ENCODE data around the gene TMEM184B. TPM values are rescaled to one million over a fixed set of nuclear protein-coding genes. Genes with fewer than 3 reads are reported as not detected.

TMEM184B gene
- total RNA-seq, 4 donors from 2014 or later: 39.1 to 56.1 (median 51.4) TPM

GRCh38 chr22:38220653-38221386 is 52.0 kb downstream of the TMEM184B start:
- Histone ChIP-seq H3K27me3 (no peaks in the 10 kb centered on the region), H3K36me3 (peaks cover 0 to 41% (median 0%) of the 10 kb centered on the region in 3 donors), H3K4me1 (peaks cover 4 to 22% (median 5%) of the 10 kb centered on the region in 4 donors), H3K27ac (peak overlapping the region in 1 of 4 donors; percentile 77), H3K4me3 (no peak overlapping the region), H3K9me3 (no peaks in the 10 kb centered on the region)
- TF ChIP-seq POLR2A (IDR thresholded peaks at IDR 0.05): no peak
- TF ChIP-seq CTCF (IDR thresholded peaks at IDR 0.05): no peak
- no peak for DNase-seq

DNA sequence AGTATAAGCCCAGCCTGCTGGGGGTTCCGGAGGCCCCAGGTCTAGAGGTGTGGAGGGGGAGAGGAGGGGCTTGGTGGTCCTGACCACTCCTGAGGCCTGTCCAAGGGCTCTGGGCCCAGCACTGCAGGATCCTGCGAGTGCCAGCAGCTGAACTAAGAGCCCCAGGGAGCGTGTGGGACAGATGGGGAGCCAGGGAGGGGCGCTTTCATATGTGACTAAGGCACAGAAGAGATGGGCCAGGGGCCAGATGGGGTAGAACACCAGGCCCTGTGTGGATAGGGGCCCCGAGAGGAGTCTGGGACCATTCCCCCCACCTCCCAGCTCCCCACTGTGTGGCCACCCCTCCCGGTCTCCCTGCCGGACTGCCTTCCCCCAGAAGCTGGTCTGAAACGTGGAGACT is 52.6 kb downstream of the TMEM184B start:
- H3K27ac ChIP-seq: peak overlapping the region in 2 of 4 donors; percentile 35 to 77
- H3K27me3 ChIP-seq: no peaks in the 10 kb centered on the region
- H3K4me1 ChIP-seq: peaks cover 4 to 22% (median 5%) of the 10 kb centered on the region in 4 donors
- H3K9me3 ChIP-seq: no peaks in the 10 kb centered on the region
- no peak overlapping the region for H3K4me3 ChIP-seq
- no peak for TF ChIP-seq POLR2A (IDR thresholded peaks at IDR 0.05)
- TF ChIP-seq CTCF (IDR thresholded peaks at IDR 0.05): no peak
- no peak for DNase-seq
- peaks cover 0 to 34% (median 0%) of the 10 kb centered on the region in 3 donors for H3K36me3 ChIP-seq

DNA sequence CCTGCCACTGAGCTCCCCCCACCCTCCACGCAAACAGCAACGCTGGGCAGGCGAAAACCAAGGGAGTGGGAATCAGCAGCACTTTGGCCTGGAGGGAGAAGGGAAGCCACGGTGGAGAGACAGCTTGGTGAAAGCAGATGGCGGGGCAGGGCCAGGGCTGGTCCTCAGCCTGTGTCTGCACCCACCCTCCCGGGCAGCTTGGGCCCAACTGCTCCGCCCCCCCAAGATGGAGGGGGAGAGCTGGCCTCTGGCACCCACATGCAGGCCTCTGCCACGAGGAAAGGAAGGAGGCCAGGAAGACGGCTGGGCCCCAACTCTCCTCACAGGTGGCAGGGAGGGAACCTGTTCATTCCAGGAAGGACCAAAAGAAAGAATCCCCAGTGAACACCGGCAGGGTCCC is 53.2 kb downstream of the TMEM184B start:
- no peak for DNase-seq
- Histone ChIP-seq H3K27me3 (no peaks in the 10 kb centered on the region), H3K36me3 (peaks cover 0 to 29% (median 0%) of the 10 kb centered on the region in 3 donors), H3K4me3 (no peak overlapping the region), H3K4me1 (peaks cover 4 to 23% (median 5%) of the 10 kb centered on the region in 4 donors), H3K27ac (peak overlapping the region in 3 of 4 donors; percentile 35 to 77 (median 71)), H3K9me3 (no peaks in the 10 kb centered on the region)
- TF ChIP-seq POLR2A (IDR thresholded peaks at IDR 0.05): no peak
- no peak for TF ChIP-seq CTCF (IDR thresholded peaks at IDR 0.05)

GRCh38 chr22:38218661-38219622 is 53.9 kb downstream of the TMEM184B start:
- no peak for TF ChIP-seq CTCF (IDR thresholded peaks at IDR 0.05)
- no peak for TF ChIP-seq POLR2A (IDR thresholded peaks at IDR 0.05)
- Histone ChIP-seq H3K4me3 (no peak overlapping the region), H3K36me3 (peaks cover 0 to 22% (median 0%) of the 10 kb centered on the region in 3 donors), H3K4me1 (peaks cover 4 to 30% (median 5%) of the 10 kb centered on the region in 4 donors), H3K9me3 (no peaks in the 10 kb centered on the region), H3K27ac (peak overlapping the region; percentile 55 to 78 (median 74)), H3K27me3 (no peaks in the 10 kb centered on the region)
- peak in 2 of 3 donors; percentile 83 to 85 for DNase-seq

- Histone ChIP-seq H3K9me3 (no peaks in the 10 kb centered on the region), H3K4me1 (peaks cover 4 to 35% (median 5%) of the 10 kb centered on the region in 4 donors), H3K27me3 (no peaks in the 10 kb centered on the region), H3K36me3 (no peaks in the 10 kb centered on the region), H3K4me3 (no peak overlapping the region), H3K27ac (peak overlapping the region in 2 of 4 donors; percentile 27 to 65)
- TF ChIP-seq CTCF (IDR thresholded peaks at IDR 0.05) (no peak), POLR2A (IDR thresholded peaks at IDR 0.05) (no peak)
- DNase-seq: peak in 1 of 3 donors; percentile 34
Measured at GRCh38 chr22:38215156-38216038, 57.4 kb downstream of the TMEM184B start.
